K562 (cell line): ENCODE data around the gene EZH2. TPM values are rescaled to one million over a fixed set of nuclear protein-coding genes. Genes with fewer than 3 reads are reported as not detected.

Source experiments
- ATAC-seq: fragments of 200-7000 bp; cut with Tn5 transposase; 3 replicates; pipeline ENCODE4 v1.9.1; 2020; ENCODE audit warnings: moderate library complexity
- BruUV-seq: library from RNA; stranded (reverse); fragments of 400-500 nt; replicated peaks from 2 replicates; lab custom pipeline; 2021; lab: Mats Ljungman, UMichigan
- CTCF ChIA-PET: fragments of 300-600 bp; formaldehyde crosslinking; extraction: SDS; loops from one replicate; lab custom pipeline; 2021; ENCODE audit warnings: low intra/inter-chr PET ratio; lab: Yijun Ruan, JAX
- POLR2A ChIA-PET: fragments of 300-600, 350-650 bp; sonication (Branson Sonifier 250); formaldehyde crosslinking; extraction: SDS; loops from one replicate; lab custom pipeline; 2021; ENCODE audit warnings: antibody characterized with exemption, inconsistent platforms; lab: Yijun Ruan, JAX
- DNase-seq, 4 experiments: peaks; one replicate each; pipeline versions ENCODE4 v3.0.0 to v3.0.0-alpha.2; 2011 to 2018; ENCODE audit warnings: low spot score in 3 of 4, mixed read lengths in 3 of 4; ENCODE audit errors: extremely low read depth in 1 of 4
- FAIRE-seq: peaks from 2 replicates; lab custom pipeline; 2011; peaks lifted over from hg19 to GRCh38; lab: Jason Lieb, UNC
- H2AFZ ChIP-seq: 2 replicates; pipeline ENCODE4 v1.6.0; 2011; ENCODE audit warnings: low read depth, low read length, control low read depth, inconsistent platforms
- H3K27ac ChIP-seq: fragments of 200-600 bp; 3 replicates; pipeline ENCODE4 v1.8.0; 2011; ENCODE audit warnings: low read depth, mild to moderate bottlenecking, control low read depth, inconsistent platforms, low read length, moderate library complexity, mixed read lengths; ENCODE audit errors: extremely low read depth
- H3K27me3 ChIP-seq, 2 experiments: fragments of 300-600 bp in 1 of 2; 2 replicates in 1 of 2; 3 replicates in 1 of 2; pipeline versions ENCODE4 v1.6.0 to v1.8.0; 2011; ENCODE audit warnings: inconsistent platforms in 2 of 2, low read length in 2 of 2, mild to moderate bottlenecking in 1 of 2, mixed read lengths in 1 of 2, moderate library complexity in 1 of 2; ENCODE audit not compliant: control insufficient read depth in 2 of 2, insufficient read depth in 2 of 2
- H3K36me3 ChIP-seq: fragments of 300-600 bp; 3 replicates; pipeline ENCODE4 v1.8.0; 2011; ENCODE audit warnings: mild to moderate bottlenecking, low read length, inconsistent platforms; ENCODE audit not compliant: control insufficient read depth, insufficient read depth
- H3K4me1 ChIP-seq, 2 experiments: fragments of 200-600 bp in 1 of 2; replicated peaks in 1 of 2; 2 replicates in 1 of 2; 3 replicates in 1 of 2; pipeline versions ENCODE4 v1.5.1 to v1.8.0; 2011; ENCODE audit warnings: inconsistent platforms in 2 of 2, low read length in 2 of 2, mild to moderate bottlenecking in 1 of 2, mixed read lengths in 1 of 2, moderate library complexity in 1 of 2; ENCODE audit not compliant: control insufficient read depth in 2 of 2, insufficient read depth in 2 of 2
- H3K4me2 ChIP-seq: 2 replicates; pipeline ENCODE4 v1.6.1; 2011; ENCODE audit warnings: low read length, control low read depth, inconsistent platforms, mixed read lengths; ENCODE audit not compliant: insufficient read depth
- H3K4me3 ChIP-seq: fragments of 200-600 bp; sonication (generic), shearing (Covaris generic); 2 replicates; pipeline ENCODE4 v1.5.1; 2016; ENCODE audit warnings: control low read depth, inconsistent platforms
- H3K79me2 ChIP-seq: fragments of 200-600 bp; 3 replicates; pipeline ENCODE4 v1.8.0; 2011; ENCODE audit warnings: low read length, inconsistent platforms; ENCODE audit not compliant: control insufficient read depth, insufficient read depth
- H3K9ac ChIP-seq, 2 experiments: 2 replicates each; pipeline versions ENCODE4 v1.6.0 to v1.6.1; 2011; ENCODE audit warnings: low read depth in 2 of 2, low read length in 2 of 2, control low read depth in 1 of 2, inconsistent platforms in 1 of 2, mild to moderate bottlenecking in 1 of 2, mixed read lengths in 1 of 2; ENCODE audit not compliant: insufficient read depth in 1 of 2
- H3K9me1 ChIP-seq: one replicate; pipeline ENCODE4 v1.6.0; 2011; ENCODE audit warnings: inconsistent platforms, mild to moderate bottlenecking, low read length, moderate library complexity; ENCODE audit not compliant: control insufficient read depth, insufficient read depth
- H3K9me3 ChIP-seq: replicated peaks from 2 replicates; pipeline ENCODE4 v1.5.1; 2011; ENCODE audit warnings: low read depth, low read length, inconsistent platforms; ENCODE audit not compliant: control insufficient read depth, insufficient read depth
- H4K20me1 ChIP-seq: replicated peaks from 2 replicates; pipeline ENCODE4 v1.6.1; 2011; ENCODE audit warnings: low read length, inconsistent platforms, mixed read lengths; ENCODE audit not compliant: control insufficient read depth, insufficient read depth
- ARID3A ChIP-seq: IDR thresholded peaks from 2 replicates; pipeline ENCODE4 v1.6.1; 2012; ENCODE audit warnings: low read depth, low read length, improper control_type of control experiment, borderline replicate concordance
- CEBPG ChIP-seq, 3 experiments: fragments of 200-800 bp in 1 of 3; sonication (Bioruptor generic) in 1 of 3; sonication (generic) in 1 of 3; formaldehyde crosslinking in 1 of 3; IDR thresholded peaks in 2 of 3; conservative IDR thresholded peaks in 1 of 3; 2 replicates each; pipeline versions ENCODE4 v1.6.1 to v1.8.0; 2016 to 2022; ENCODE audit warnings: missing compliant biosample characterization in 2 of 3, missing genetic modification characterization in 2 of 3, mild to moderate bottlenecking in 1 of 3, missing genetic modification reagents in 1 of 3
- CTBP1 ChIP-seq: fragments of 450-650 bp; IDR thresholded peaks from 2 replicates; pipeline ENCODE4 v1.6.1; 2016; ENCODE audit warnings: borderline replicate concordance
- PBX2 ChIP-seq, 2 experiments: IDR thresholded peaks in 1 of 2; conservative IDR thresholded peaks in 1 of 2; 2 replicates each; pipeline ENCODE4 v1.6.1; 2016; ENCODE audit warnings: low read depth in 2 of 2, mild to moderate bottlenecking in 1 of 2, missing compliant biosample characterization in 1 of 2, missing genetic modification characterization in 1 of 2, moderate library complexity in 1 of 2
- STAT5A ChIP-seq: IDR thresholded peaks from 2 replicates; pipeline ENCODE4 v1.6.1; 2012; ENCODE audit warnings: low read length, inconsistent platforms, borderline replicate concordance
- WGBS: fragments of 100-300 bp; shearing (Covaris generic); methylation state at CpG from one replicate; pipeline ENCODE4 v1.1.6; 2016; ENCODE audit warnings: low coverage, mixed read lengths; ENCODE audit not compliant: insufficient coverage; ENCODE audit errors: missing lambda C conversion rate; 5-methylcytosine and 5-hydroxymethylcytosine counted together
- in situ Hi-C: fragments of 300-500 bp; cut with MboI; formaldehyde crosslinking; loops from 4 replicates; pipeline ENCODE4 v1.15.0; 2018; ENCODE audit warnings: inconsistent platforms, mixed read lengths
- intact Hi-C: fragments of 100-400 bp; cut with micrococcal nuclease; formaldehyde crosslinking; loops from 2 replicates; pipeline ENCODE4 v1.14.2; 2022
- polyA plus RNA-seq, 8 experiments: library from polyadenylated mRNA; depleted of rRNA in 4 of 8; stranded (reverse) in 5 of 8; unstranded in 3 of 8; fragments of >200 nt; fragmentation: Nextera tagmentation in 2 of 8; fragmentation: Illumina TruSeq in 1 of 8; extraction: Ambion mirVana in 2 of 8; extraction: Trizol in 1 of 8; gene quantifications; 2 replicates each; pipeline versions ENCODE4 v1.2.1 to v1.2.3, GENCODE V29; 2011 to 2014; ENCODE audit warnings: inconsistent platforms in 1 of 8, missing spikeins in 1 of 8
- total RNA-seq, 7 experiments: library from RNA; depleted of rRNA in 6 of 7; stranded (reverse); fragments of >200 nt in 6 of 7; fragmentation: Illumina TruSeq in 2 of 7; extraction: Trizol in 2 of 7; gene quantifications; 2 replicates each; pipeline versions ENCODE4 v1.2.1 to v1.2.3, GENCODE V29; 2011 to 2021; ENCODE audit warnings: low replicate concordance in 1 of 7

Gene EZH2
- total and polyA plus RNA-seq, 9 of the 15 experiments (the other 6 are each of a cell fraction or from before 2014, with no cell fraction given), result 48.7 to 175 (median 98.6) TPM

GRCh38 chr7:148894591-148894990 is 10.5 kb upstream of the EZH2 start:
- H3K9me1 ChIP-seq, result no peaks in the 10 kb centered on the region
- no TSS peak for BruUV-seq
- ATAC-seq (no peak), FAIRE-seq (no peak), DNase-seq (no peak)
- H2AFZ ChIP-seq, result peak overlapping the region; percentile 75
- POLR2A ChIA-PET, result interaction anchor here (1.2 to 4.5 kb wide), 3 partner anchors 10 to 16 kb away, joined by 4 to 20 read pairs (median 9); partner anchors contain the start of gene EZH2
- CTCF ChIA-PET, result no interaction called here
- WGBS, result 60% methylated on average over 2 of the region's 2 CpGs
- H3K4me1 ChIP-seq, result peaks cover 0 to 8% of the 10 kb centered on the region in 2 experiments; a peak in 2 of 5 replicates
- no peaks in the 10 kb centered on the region for H3K79me2 ChIP-seq
- H3K36me3 ChIP-seq, result no peaks in the 10 kb centered on the region
- no peak overlapping the region for H3K9ac ChIP-seq
- H3K27me3 ChIP-seq, result no peaks in the 10 kb centered on the region
- H3K27ac ChIP-seq, result no peak overlapping the region
- in situ Hi-C loops (no loop called here), intact Hi-C loops (no loop called here)
- no peak for TF ChIP-seq CEBPG (CRISPR knock-in tag; IDR thresholded peaks at IDR 0.05)
- TF ChIP-seq CEBPG (tag; conservative IDR thresholded peaks at IDR 0.05 in 1 of 2, IDR thresholded peaks at IDR 0.05 in 1 of 2), result peak; percentile 10 to 43; a peak in 1 of 4 replicates
- no peak for TF ChIP-seq STAT5A
- no peak for TF ChIP-seq PBX2 (CRISPR knock-in tag; IDR thresholded peaks at IDR 0.05; ENCODE audit: low read depth)
- 0 out of 2 replicates have a peak, but pooled peaks have one; percentile 15 for TF ChIP-seq PBX2 (tag; conservative IDR thresholded peaks at IDR 0.05; ENCODE audit: low read depth)
- no peak for TF ChIP-seq CTBP1
- no peak for TF ChIP-seq ARID3A
- no peaks in the 10 kb centered on the region for H4K20me1 ChIP-seq
- H3K4me3 ChIP-seq, result no peak overlapping the region
- no peaks in the 10 kb centered on the region for H3K9me3 ChIP-seq
- H3K4me2 ChIP-seq, result no peak overlapping the region
